C4-2B (cell line): ENCODE results near the gene RASGRF2.

Experiments
- ZFX ChIP-seq: fragments of 450-650 bp; IDR thresholded peaks from 2 replicates; pipeline ENCODE4 v1.6.1; 2017
- TF ChIP-seq, protein P1 (sequence below): fragments of 450-650 bp; conservative IDR thresholded peaks from 2 replicates; pipeline ENCODE4 v1.5.1; 2017; ENCODE audit warnings: mild to moderate bottlenecking

DNA sequence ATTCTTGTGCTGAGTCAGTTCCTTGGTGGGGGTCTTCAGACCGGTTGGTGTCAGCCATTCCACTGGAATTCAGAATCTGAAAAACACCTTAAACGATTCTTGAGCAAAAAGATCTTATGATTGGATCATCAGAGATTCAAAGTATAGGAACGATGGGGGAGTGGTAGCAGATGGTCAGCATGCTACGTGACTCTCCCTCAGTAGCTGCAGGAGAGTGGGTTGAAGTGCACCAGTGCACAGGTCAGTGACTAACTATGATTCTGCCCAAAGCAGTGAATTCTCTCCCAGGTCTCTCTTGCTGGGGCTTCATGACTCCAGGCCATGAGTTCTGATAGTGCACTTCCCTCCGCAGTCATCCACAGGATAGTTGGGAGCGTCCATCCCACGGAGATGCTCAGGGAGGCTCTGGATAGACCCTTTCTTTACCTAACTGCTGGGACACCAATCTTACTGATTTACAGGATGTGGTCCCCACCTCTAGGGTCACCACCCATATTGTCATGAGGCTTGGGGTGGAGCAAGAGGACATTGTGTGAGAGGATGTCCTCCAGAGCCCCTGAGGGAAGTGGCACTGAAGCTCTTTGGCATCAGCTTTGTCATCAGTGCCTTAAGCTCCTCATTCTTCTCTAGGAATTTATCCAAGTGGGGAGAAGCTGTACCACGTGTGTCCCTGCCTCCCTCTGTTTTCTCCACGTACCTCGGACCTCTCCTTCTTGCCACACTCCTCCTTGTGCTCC lies 62.0 kb downstream of the RASGRF2 start:
- TF ChIP-seq, protein P1, sequence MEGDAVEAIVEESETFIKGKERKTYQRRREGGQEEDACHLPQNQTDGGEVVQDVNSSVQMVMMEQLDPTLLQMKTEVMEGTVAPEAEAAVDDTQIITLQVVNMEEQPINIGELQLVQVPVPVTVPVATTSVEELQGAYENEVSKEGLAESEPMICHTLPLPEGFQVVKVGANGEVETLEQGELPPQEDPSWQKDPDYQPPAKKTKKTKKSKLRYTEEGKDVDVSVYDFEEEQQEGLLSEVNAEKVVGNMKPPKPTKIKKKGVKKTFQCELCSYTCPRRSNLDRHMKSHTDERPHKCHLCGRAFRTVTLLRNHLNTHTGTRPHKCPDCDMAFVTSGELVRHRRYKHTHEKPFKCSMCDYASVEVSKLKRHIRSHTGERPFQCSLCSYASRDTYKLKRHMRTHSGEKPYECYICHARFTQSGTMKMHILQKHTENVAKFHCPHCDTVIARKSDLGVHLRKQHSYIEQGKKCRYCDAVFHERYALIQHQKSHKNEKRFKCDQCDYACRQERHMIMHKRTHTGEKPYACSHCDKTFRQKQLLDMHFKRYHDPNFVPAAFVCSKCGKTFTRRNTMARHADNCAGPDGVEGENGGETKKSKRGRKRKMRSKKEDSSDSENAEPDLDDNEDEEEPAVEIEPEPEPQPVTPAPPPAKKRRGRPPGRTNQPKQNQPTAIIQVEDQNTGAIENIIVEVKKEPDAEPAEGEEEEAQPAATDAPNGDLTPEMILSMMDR, result no peak
- no peak for TF ChIP-seq ZFX
